UCSD-AML1 (cell line): ENCODE measurements around the gene COA1.
"Not testable (repeated sequence)": the region's sequence is repeated elsewhere in the genome, so short reads cannot be mapped to it uniquely, and the experiment has no call there.

Experiments
- DNase-seq: peaks from one replicate; lab custom pipeline; 2025; ENCODE audit not compliant: unreplicated experiment; lab: John Stamatoyannopoulos, UW

The COA1 gene

DNA sequence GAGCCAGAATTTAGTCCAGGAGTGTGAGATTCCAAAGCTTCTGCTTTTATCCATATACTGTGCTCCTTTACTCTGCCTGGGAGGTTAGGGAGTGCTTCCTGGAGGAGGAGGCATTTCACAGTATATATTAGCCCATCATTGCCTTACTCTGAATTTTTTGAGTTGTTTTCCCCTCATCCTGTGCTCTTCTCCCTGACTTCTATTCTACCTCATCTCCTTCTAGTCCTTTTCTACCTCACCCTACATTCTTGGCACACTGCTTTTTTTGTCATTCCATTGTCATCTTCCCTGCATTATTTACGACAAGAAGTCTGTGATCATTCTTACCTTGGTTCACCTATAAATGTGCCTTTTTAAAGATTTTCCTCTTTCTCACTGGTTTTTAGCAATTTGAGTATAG is 125.1 kb downstream of the COA1 start:
- DNase-seq: no peak

DNA sequence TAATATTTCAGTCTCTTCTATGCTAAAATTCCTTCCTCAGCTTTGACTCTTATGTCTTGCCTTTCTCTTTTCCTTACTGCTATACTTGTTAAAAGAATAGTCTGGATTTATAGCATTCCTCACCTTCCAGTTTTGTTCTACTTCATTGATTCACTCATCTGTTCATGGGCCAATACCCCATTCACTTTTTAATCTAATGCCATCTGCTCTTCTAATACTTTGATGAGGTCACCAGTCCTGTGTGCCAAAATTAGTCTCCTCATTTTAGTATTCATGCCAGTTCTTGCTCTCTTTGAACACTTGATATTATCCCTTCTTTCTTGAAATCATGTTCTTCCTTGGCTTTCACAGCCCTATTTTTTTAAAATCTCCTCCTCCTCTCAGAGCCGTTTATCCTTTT is 127.1 kb downstream of the COA1 start:
- no peak for DNase-seq

DNA sequence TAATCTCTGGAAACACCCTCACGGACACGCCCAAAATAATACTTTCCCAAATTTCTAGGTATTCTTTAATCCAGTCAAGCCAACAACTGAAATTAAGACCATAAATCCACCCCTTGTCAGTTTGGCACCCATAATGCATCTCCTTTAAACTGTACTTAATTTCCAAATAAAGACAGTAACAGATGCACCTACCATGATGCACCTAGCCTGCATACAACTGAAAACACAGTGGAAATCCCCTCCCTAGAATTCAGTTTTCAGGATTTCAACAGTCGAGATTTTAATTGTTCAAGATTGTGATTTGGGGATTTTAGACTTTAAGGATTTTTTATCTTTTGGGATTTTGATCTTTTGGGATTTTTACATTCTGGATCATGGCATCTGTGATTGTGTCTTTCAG is 129.3 kb downstream of the COA1 start:
- DNase-seq: no peak

DNA sequence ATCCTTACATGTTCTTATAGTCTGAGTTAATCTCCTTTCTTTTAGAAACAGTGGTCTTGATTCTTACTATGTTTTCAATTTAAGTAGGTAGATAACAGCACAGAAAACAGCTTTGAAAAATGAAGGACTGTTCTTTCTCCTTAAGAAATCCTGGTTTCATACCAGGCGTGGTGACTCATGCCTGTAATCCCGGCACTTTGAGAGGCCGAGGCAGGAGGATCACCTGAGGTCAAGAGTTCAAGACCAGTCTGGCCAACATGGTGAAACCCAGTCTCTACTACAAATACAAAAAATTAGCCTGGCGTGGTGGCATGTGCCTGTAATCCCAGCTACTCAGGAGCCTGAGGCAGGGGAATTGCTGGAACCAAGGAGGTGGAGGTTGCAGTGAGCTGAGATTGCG is 132.9 kb downstream of the COA1 start:
- not testable (repeated sequence) for DNase-seq

DNA sequence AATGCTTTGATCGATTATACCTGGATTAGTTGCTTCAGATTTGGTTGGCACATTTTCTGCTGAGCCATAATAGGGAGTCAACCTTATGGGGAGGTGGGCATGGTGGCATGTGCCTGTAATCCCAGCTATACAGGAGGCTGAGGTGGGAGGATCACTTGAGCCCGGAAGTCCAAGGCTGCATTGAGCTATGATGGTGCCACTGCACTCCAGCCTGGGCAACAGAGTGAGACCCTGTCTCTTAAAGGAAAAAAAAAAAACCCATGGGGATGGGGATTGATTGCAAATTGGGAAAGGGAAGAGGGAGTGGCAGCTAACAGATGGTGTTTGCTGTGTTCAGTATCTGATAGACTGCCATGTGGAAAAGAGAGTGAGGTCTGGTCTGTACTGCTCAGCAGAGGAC is 135.3 kb downstream of the COA1 start:
- no peak for DNase-seq

DNA sequence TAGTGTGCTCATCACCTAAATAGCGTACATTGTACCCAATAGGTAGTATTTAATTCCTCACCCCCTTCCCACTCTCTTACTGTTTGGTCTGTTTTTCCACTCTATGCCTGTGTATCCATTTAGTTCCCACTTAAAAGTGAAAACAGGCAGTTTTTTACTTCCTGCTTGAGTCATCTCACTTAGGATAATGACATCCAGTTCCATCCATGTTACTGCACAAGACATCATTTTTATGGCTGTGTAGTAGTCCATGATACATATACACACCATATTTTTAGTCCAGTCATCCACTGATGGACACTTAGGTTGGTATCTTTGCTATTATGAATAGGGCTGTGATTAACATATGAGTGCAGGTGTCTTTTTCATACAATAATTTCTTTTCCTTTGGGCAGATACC is 136.3 kb downstream of the COA1 start:
- DNase-seq: no peak

DNA sequence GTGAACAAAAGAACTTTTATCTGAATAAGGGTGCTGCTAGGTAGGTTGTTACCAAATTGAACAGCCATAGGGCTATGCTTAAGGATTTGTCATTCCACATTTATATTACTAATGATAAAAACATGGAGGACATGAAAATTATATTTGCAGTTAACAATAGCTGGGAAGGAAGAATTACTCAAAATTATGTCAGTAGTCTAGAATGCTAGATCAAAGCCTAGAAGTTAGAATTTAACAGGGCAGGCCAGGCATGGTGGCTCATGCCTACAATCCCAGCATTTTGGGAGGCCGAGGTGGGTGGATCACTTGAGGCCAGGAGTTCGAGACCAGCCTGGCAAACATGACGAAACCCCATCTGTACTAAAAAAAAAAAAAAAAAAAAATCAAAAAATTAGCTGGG is 137.0 kb downstream of the COA1 start:
- DNase-seq: no peak

DNA sequence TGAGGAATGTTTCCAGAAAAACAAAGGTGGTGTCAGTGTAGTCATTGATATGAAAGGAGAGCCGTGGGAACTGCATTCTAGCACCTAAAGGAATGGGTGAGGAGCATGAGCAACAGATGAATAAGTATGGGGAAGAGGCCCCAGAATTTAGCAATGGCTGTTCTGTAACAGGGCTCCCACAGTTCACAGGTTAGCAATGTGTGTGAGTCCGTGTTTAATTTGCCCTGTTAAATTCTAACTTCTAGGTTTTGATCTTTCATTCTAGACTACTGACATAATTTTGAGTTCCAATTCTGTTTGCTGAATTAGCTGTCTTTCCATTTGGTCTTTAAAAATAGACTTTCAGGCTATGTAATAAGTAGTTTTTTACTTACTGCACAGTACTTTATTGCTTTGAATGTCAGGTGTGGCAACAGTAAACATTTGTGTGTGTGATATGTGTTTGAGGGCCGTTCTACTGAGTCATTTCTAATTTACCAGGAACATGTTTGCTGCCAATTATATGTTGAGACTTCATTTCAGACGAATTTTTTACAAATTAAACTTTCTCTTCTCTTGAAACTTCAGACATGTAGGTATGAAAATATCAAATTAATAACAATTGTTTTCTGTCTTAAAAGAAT is 137.7 kb downstream of the COA1 start:
- DNase-seq: no peak

DNA sequence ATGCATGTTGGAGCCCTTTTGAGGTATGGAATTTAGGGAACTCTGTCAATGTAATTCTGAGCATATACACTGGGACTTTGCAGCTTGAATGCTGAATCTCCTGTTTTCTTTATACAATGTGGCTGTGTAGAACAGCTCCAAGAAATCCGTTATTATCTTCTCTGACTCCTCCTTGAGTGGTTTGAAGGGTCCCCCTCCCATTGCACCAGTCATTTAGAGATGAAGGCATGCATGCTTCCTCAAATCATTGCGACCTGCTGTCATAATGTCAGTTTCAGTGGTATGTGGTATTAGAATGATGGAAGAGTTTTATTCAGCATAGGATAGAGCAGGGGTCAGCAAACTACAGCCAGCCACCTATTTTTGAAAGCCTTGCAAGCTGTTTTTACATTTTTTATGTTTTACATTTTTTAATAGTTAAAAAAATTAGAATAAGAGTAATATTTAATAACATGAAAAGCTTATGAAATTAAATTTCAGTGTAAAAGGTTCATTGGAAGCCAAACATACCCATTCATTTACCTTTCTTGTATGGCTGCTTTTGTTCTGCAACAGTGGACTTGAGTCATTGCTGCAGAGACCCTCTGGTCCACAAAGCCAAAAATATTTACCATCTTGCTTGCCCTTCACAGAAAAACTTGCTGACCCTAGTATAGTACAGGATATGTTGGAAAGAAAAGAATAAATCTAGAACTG is 138.3 kb downstream of the COA1 start:
- no peak for DNase-seq

DNA sequence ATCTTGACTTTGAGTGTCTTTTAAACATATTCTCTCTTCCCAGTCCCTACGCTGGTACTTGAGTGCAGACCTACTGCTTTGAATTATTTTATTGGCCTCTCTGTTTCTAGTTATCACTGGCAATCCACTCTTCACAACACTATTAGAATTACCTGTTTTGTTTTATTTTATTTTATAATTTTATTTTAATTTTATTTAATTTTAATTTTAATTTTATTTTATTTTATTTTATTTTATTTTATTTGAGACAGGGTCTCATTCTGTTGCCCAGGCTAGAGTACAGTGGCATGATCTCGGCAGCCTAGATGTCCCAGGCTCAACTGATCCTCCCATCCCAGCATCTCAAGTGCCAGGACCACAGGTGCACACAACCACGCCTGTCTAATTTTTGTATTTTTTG is 139.6 kb downstream of the COA1 start:
- DNase-seq: no peak
